ENCODE measurements around the gene DLGAP1. TPM values are rescaled to one million over a fixed set of nuclear protein-coding genes. Genes with fewer than 3 reads are reported as not detected.
"Not testable (repeated sequence)": the region's sequence is repeated elsewhere in the genome, so short reads cannot be mapped to it uniquely, and the experiment has no call there.

DLGAP1 gene
- total RNA-seq, 1 donor from 2014 or later, result 0.48 TPM

DNA sequence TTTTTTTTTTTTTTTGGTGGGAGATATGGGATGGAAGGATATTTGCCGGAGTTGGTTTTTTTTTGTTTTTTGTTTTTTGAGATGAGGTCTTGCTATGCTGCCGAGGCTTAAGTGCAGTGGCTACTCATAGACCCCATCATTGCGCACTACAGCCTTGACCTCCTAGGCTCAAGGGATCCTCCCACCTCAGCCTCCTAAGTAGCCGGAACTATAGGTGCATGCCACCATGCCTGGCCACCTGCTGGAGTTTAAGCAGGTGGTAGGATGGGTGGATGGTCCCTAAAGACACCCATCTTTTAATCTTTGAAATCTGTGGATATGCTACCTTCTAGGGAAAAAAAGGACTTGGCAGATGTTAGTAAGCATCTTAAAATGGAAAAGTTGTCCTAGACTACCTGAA lies 835.4 kb downstream of the DLGAP1 start:
- no peak for ATAC-seq
- peak; percentile 18 for DNase-seq (ENCODE audit: low spot score)

- DNase-seq (ENCODE audit: low spot score) (peak; percentile 18), ATAC-seq (no peak)
Observed at GRCh38 chr18:3619222-3619621, 835.9 kb downstream of the DLGAP1 start.

GRCh38 chr18:3616744-3617143 lies 838.4 kb downstream of the DLGAP1 start:
- DNase-seq (ENCODE audit: low spot score), result no peak
- no peak for ATAC-seq

DNA sequence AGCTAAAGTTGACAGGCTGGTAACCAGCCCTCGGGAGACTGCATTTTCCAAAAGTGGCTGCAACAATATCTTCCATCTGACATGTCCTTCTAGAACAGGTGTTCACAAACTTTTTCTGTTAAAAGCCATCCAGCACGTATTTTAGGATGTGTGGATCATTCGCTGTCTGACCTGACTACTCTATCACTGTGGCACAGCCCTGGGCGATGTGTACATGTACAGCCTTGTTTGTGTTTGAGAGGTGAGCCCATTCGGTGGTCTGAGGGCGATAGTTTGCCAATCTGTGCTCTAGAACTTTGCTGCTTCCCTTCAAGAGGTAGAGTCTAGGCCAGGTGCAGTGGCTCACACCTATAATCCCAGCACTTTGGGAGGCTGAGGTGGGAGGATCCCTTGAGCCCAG lies 839.0 kb downstream of the DLGAP1 start:
- ATAC-seq, result no peak
- no peak for DNase-seq (ENCODE audit: low spot score)

DNA sequence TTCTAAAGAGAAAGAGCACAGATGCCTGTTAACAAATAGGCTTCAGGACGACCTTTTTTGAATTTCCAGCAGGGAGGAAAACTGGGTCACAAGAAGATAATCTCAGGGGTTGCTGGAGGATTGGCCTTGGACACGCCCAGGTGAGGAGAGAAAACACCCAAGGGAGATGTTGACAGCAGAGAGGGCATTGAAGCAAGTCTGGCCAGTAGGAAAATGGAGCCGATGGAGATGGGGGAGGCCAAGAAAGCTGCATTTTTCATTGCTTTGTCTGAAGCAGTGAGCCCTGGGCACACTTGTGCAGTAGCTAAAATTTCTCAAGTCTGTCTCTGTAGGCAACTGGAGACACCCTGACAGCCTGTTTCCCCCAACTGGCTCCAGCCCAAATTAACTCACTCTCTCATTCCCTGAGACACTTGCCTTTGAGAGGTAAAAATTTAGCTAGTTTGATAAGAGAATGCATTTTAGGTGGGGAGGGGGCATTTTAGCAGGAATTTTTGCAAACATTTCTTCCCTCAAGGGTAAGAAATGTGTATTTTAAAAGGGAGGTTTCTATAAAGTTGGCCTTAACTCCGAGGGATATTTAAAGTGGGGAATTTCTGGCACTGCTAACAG lies 839.6 kb downstream of the DLGAP1 start:
- DNase-seq (ENCODE audit: low spot score) (no peak), ATAC-seq (no peak)

GRCh38 chr18:3612315-3612714 lies 842.8 kb downstream of the DLGAP1 start:
- no peak for ATAC-seq
- DNase-seq (ENCODE audit: low spot score), result no peak

DNA sequence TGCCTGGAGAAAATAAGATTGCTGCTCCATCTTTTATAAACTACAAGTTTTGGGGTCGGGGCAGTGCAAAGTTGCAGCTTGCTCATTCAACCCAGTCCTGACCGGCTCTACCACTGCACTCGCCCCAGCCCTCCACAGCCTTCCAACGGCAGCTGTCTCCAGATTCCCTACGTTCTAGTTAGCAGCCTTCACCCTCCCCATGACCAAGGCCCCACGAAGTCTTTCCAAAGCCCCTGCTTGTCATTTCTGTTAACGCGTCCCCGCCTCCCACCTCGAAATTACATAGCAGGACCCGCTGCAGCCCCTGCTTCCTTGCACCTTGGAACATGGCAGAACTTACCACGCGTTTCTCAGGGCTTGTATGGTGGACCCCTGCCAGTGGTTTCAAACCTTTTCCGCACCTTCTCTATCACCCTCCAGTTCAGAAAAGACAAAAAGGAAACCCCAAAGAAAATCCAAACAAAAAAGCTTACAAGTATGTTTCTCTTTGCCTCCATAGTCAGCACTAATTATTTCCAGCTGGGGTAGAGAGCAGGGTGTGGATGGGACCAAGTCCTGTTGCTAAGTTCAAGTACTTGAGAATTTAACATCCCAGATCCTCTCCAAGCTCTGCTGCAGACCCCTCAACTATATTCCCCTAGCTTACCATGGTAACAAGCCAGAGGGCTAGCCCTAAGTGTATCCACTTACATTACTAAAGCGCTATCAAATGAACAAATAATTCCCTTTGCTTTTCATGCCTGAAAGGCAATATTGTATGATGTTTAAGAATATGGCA lies 843.6 kb downstream of the DLGAP1 start:
- DNase-seq (ENCODE audit: low spot score), result no peak
- ATAC-seq, result no peak

GRCh38 chr18:3610813-3611212 lies 844.3 kb downstream of the DLGAP1 start:
- ATAC-seq (no peak), DNase-seq (ENCODE audit: low spot score) (no peak)

- no peak for ATAC-seq
- DNase-seq (ENCODE audit: low spot score), result no peak
Observed at GRCh38 chr18:3610188-3610708, 844.9 kb downstream of the DLGAP1 start.

DNA sequence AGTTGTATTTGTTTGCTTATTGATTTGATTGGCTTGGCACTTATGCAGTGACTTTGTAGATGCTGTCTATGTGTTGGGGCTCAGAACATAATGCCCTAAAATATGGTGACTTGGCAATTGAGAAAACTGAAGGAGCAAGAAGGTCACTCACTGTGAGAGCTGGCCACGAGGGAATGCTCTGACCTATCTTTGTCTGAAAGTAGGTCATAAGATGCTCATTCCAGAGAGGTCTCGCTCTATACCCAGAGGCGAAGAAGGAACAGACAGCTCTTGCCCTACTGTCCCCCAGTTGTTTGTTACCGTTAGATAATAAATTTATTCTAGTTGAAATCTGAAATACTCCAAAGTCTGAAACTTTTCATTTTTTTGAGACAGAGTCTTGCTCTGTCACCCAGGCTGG lies 846.6 kb downstream of the DLGAP1 start:
- no peak for ATAC-seq
- no peak for DNase-seq (ENCODE audit: low spot score)

DNA sequence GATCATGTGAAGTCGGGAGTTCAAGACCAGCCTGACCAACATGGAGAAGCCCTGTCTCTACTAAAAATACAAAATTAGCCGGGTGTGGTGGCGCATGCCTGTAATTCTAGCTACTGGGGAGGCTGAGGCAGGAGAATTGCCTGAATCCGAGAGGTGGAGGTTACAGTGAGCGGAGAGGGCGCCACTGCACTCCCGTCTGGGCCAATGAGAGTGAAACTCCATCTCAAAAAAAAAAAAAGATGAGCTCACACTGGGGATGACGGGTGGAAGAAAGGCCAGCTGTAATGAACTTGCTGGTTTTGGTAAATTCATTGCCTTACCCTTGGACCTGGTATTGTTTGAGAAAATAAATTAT lies 847.0 kb downstream of the DLGAP1 start:
- ATAC-seq, result not testable (repeated sequence)

GRCh38 chr18:3607309-3608098 lies 847.6 kb downstream of the DLGAP1 start:
- DNase-seq (ENCODE audit: low spot score) (no peak), ATAC-seq (no peak)

More for the DNA sequence above, 847.0 kb downstream of the DLGAP1 start:
- not testable (repeated sequence) for DNase-seq (ENCODE audit: low spot score)

DNA sequence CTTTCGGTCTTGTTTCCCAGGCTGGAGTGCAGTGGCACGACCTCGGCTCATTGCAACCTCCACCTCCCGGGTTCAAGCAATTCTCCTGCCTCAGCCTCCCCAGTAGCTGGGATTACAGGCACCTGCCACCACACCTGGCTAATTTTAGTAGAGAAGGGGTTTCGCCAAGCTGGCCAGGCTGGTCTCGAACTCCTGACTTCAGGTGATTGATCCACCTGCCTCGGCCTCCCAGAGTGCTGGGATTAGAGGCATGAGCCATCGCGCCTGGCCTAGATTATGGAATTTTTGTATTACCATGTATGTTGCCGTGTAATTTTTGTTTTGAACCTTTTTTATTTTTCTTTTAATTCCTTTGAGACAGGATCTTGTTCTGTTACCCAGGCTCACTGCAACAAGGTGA lies 848.2 kb downstream of the DLGAP1 start:
- not testable (repeated sequence) for ATAC-seq; DNase-seq (ENCODE audit: low spot score)

GRCh38 chr18:3605954-3606443 lies 849.1 kb downstream of the DLGAP1 start:
- DNase-seq (ENCODE audit: low spot score) (no peak), ATAC-seq (peak; percentile 37)

GRCh38 chr18:3605486-3605952 lies 849.6 kb downstream of the DLGAP1 start:
- peak; percentile 38 for ATAC-seq
- no peak for DNase-seq (ENCODE audit: low spot score)

DNA sequence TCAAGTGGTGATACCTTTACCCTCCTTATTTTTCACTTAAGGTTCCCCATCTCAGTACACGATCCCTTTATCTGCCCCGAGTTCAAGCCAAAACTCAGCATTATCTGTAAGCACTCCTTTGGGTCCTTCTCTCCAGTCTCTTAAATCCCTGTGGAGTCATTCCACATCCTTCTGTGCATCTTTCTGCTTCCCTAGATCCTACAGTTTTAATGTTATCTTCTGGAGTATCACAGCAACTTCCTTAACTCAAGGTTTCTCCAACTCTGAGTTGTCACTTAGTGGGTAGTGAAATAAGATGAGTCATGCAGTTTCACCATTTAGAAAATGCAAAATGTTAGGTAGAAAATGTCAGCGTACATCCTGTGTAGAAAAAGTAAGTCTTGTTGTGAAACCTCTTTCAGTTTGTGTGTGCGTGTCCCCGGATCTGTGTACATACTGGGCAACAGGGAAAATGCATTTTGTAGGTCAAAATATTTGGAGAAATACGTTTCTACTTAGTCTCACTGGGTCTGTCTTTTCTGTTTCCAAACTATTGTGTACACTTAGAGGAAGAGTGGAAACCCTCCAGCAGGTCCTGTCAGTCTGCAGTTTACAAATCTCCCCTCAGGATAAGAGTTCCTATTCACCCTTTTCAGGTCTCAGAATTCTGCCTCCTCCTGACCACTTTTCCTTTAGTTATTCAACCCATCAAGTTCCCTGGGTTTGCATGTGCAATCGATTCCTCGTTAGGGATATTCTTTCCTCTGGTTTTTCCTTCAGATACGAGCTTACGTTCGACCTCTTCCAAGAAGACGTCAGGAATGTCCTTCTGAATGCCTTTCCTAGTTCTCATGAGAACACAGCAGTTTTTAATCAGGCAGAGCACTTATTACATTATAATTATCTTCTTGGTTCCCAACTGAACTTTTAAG lies 850.4 kb downstream of the DLGAP1 start:
- DNase-seq (ENCODE audit: low spot score) (no peak), ATAC-seq (peak; percentile 61)

DNA sequence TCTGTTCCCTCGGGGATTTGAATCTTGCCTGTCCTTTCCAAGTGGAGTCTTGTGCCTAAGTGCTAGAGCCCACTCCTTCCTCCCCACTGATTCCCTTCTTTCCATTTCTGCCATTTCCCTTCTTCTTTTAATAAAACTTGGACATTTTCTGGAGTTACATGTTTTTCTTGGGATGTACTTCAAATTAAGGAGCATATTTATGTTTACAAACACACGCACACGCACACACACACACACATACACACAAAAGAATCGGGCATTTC lies 850.9 kb downstream of the DLGAP1 start:
- ATAC-seq, result no peak

DNA sequence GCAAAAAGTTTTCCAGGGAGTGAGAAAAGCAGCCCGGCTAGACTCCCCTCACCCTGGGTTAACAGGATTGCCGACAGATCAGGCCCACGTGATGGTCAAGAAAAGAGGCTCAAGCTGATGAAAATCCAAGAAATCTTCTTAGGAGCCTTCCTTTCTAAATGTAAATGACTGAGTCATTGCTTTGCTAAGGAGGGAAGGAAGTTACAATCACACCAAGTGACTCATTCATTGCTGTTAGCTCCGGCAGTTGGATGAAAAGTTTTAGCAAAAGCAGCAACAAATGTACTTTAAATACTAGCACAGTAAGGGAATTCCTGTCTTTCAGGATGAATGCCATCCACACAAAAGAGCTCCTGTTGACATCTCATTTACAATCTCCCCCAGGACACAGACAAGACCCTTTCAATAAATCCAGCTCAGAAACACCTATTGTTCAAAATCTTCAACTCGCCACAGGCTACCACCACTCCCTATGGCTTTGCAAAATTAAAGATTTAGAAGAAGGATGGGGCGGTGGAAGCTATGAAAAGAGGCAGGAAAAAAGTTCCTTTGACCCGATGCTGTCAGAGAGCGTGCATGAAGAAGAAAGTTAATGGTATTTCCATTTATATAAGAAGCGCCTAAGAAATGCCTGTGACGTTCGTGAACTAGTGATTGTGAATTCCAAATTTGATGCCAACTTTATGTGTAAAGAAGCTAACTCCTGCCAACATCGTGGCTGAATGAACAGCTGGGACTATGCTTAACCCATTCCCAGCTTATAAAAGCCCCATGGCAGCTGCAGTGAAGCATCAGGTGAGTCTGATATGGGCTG lies 851.5 kb downstream of the DLGAP1 start:
- DNase-seq (ENCODE audit: low spot score) (no peak), ATAC-seq (peak; percentile 47)

More for the DNA sequence above, 850.9 kb downstream of the DLGAP1 start:
- no peak for DNase-seq (ENCODE audit: low spot score)

DNA sequence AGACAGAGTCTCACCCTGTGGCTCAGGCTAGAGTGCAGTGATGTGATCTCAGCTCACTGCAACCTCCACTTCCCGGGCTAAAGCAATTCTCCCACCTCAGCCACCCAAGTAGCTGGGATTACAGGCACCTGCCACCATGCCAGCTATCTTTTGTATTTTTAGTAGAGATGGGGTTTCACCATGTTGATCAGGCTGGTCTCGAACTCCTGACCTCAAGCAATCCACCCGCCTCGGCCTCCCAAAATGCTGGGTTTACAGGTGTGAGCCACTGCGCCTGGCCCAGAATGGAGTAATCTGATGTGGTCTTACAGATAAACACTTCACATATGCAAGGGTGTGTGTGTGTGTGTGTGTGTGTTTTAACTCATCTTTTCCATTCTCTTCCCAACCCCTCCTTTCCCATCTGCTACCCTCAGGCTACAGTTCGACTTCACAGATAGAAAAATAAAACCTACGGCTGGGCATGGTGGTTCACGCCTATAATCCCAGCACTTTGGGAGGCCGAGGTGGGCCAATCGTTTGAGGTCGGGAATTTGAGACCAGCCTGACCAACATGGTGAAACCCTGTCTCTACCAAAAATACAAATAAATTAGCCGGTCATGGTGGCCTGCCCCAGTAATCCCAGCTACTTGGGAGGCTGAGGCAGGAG lies 853.9 kb downstream of the DLGAP1 start:
- ATAC-seq; DNase-seq (ENCODE audit: low spot score): not testable (repeated sequence)

Data from left lobe of liver (tissue), 2 donors.